Peyer's patch (tissue), 4 donors: Measurements from ENCODE around the gene ZSWIM5.

Experiments used
- POLR2A ChIP-seq, 2 donors: fragments of 450-650 bp; IDR thresholded peaks; one replicate each; pipeline ENCODE4 v1.5.1; 2017; ENCODE audit warnings: antibody characterized with exemption in 2 of 2, mild to moderate bottlenecking in 2 of 2, moderate library complexity in 2 of 2
- TF ChIP-seq, protein P1 (sequence below), 6 experiments: fragments of 450-650 bp in 4 of 6; fragments of 200-600 bp in 2 of 6; sonication (generic) in 1 of 6; IDR thresholded peaks; one replicate each; pipeline ENCODE4 v1.5.1; 2017 to 2019; ENCODE audit warnings: antibody characterized with exemption in 6 of 6, mild to moderate bottlenecking in 3 of 6, moderate library complexity in 1 of 6

DNA sequence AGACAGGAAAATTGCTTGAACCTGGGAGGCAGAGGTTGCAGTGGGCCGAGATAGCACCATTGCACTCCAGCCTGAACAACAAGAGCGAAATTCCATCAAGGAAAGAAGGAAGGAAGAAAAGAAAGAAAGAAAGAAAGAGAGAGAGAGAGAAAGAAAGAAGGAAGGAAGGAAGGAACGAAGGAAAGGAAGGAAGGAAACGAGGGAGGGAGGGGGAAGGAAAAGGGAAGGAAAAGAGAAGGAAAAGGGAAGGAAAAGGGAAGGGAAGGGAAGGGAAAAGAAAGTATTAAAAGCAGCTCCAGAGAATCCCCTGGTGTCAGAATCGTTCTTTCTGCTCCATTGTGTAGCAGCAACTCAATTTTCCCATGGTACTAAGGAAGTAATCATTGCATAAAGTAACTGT is 19.2 kb upstream of the ZSWIM5 start:
- TF ChIP-seq, protein P1, sequence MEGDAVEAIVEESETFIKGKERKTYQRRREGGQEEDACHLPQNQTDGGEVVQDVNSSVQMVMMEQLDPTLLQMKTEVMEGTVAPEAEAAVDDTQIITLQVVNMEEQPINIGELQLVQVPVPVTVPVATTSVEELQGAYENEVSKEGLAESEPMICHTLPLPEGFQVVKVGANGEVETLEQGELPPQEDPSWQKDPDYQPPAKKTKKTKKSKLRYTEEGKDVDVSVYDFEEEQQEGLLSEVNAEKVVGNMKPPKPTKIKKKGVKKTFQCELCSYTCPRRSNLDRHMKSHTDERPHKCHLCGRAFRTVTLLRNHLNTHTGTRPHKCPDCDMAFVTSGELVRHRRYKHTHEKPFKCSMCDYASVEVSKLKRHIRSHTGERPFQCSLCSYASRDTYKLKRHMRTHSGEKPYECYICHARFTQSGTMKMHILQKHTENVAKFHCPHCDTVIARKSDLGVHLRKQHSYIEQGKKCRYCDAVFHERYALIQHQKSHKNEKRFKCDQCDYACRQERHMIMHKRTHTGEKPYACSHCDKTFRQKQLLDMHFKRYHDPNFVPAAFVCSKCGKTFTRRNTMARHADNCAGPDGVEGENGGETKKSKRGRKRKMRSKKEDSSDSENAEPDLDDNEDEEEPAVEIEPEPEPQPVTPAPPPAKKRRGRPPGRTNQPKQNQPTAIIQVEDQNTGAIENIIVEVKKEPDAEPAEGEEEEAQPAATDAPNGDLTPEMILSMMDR (IDR thresholded peaks at IDR 0.05), result no peak
- TF ChIP-seq POLR2A (IDR thresholded peaks at IDR 0.05), result no peak
